Activated CD8-positive, alpha-beta memory T cell treated with anti-CD3 and anti-CD28 coated beads, Interleukin-2, amount 50 U/mL, for 24 hours (primary cell): ENCODE data around the gene TAAR2.
"Not testable (repeated sequence)": the region's sequence is repeated elsewhere in the genome, so short reads cannot be mapped to it uniquely, and the experiment has no call there.

ENCODE experiments used
- DNase-seq: peaks from one replicate; pipeline ENCODE4 v3.0.0-alpha.2; 2020; ENCODE audit errors: extremely low read depth

The TAAR2 gene

DNA sequence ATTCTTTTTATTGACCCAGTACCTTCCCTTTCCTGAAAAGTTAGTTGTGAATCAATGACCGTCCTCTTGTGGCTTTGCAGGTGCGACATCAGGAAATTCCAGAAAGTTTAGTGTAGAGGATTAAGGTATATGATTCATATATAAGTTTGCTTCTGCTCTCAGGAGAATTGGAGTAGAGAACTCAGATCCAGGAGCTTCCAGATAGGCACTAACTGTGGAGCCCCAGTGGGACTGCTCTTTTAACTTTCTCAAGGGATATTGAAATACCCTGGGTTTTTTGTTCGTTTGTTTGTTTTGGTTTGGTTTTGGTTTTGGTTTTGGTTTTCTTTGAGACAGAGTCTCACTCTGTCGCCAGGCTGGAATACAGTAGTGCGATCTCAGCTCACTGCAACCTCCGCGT, 9.5 kb downstream of the TAAR2 start:
- no peak for DNase-seq

GRCh38 chr6:132612449-132613108, 11.5 kb downstream of the TAAR2 start:
- DNase-seq, result no peak

DNA sequence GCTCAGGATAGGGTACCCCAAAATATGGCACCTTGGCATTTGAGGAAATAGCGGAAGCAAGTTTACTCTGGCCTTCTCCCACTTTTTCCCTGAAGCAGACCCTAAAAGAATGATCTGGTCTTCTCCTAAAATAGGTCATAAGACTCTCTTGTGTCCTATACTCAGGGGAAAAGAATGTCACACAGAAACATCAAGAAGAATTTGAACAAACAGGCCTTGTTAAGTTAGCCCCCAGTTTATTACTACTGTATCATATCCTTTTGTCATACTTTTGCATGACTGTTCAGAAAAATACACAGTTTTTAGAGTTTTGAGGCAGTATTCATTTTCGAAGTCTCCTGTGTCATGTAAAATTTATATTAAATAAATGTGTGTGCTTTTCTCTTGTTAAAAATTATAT, 12.5 kb downstream of the TAAR2 start:
- DNase-seq, result no peak

DNA sequence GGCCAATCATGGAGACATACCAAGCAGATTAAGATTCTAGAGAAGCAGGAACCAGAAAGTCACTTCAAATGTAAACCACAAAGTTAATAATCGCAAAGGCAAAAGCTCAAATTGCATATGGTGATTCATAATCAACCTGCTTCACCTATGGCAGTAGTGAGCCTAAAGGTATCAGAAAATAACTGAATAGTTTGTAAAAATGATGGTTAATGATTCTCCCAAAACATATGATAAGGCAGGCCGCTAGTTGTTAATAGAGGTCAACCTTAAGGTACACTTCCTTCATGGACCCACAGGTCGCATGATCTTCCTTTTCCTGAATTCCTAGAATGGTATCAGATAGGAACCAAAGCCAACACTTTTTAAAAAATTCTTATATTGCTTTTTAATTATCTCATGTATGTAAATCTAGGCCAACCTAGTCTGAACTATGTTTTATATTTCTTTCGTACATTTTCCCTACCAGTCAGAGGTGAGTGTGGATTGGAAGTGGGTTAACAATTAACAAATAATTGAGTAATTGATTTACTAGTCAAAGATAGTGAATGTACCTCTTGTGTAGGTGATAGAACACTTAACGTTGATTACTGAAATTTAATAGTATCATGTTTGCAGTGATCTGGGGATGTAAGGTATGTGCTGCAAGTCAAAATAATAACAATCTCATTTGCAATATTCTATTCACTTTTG, 16.4 kb downstream of the TAAR2 start:
- no peak for DNase-seq

GRCh38 chr6:132604635-132605152, 19.4 kb downstream of the TAAR2 start:
- DNase-seq, result no peak

DNA sequence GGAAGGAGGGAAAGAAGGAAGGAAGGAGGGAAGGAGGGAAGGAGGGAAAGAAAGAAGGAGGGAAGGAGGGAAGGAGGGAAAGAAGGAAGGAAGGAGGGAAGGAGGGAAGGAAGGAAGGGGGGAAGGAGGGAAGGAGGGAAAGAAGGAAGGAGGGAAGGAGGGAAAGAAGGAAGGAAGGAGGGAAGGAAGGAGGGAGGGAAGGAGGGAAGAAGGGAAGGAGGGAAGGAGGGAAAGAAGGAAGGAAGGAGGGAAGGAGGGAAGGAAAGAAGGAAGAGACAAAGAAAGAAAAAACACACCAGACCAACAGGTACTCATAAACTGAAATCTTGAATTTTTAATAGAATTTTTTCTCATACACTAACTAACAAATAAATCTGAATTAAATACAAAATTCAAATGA, 23.2 kb downstream of the TAAR2 start:
- DNase-seq, result not testable (repeated sequence)

DNA sequence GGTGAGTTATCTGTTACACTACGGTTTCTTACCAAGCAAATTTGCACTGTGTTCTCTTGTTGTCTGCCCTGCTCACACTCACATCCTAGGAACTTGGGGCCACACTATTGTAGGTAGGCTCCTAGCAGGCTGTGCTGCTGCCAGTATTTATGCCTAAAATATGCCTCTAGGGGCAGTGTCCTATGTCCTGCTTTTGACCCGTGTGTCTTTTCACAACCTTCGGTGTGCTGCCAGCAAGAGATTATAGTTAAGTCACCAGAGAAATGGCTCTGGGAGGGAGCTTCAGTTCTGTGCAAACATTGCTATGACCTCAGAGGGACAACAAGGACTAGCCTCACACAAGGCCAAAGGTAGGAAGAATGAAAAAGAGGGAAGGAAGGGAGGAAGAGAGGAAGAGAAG, 25.6 kb downstream of the TAAR2 start:
- no peak for DNase-seq

GRCh38 chr6:132596201-132596600, 27.9 kb downstream of the TAAR2 start:
- no peak for DNase-seq

- no peak for DNase-seq
These were observed 31.2 kb downstream of the TAAR2 start for GRCh38 chr6:132592855-132593254.

- no peak for DNase-seq
These were observed 33.7 kb downstream of the TAAR2 start for GRCh38 chr6:132590362-132590761.

DNA sequence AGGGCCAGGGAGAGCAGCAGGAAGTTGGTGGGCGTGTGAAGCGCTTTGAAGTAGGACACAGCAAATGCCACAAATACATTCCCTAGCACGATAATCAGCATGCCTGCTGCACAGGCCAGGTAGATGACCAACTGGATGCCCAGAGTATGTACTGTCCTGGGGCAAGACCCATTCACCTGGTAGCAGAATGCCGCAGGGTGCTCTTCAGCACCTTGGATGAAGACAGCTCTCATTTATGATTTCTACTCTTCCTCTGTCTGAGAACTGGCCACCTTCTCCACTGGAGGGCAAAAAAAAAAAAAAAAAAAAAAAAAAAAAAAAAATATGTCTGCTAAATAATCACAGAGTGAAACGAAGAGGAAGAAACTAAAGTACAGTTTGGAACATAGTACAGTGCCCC, 34.6 kb downstream of the TAAR2 start, which contains the start of gene TAAR5:
TAAR5 (minus strand) TSS at position 288 of the 400 bp plus-strand sequence; CDS start at position 233, 55 bp downstream.
- DNase-seq, result no peak

GRCh38 chr6:132587424-132587823, 36.7 kb downstream of the TAAR2 start:
- DNase-seq, result no peak

DNA sequence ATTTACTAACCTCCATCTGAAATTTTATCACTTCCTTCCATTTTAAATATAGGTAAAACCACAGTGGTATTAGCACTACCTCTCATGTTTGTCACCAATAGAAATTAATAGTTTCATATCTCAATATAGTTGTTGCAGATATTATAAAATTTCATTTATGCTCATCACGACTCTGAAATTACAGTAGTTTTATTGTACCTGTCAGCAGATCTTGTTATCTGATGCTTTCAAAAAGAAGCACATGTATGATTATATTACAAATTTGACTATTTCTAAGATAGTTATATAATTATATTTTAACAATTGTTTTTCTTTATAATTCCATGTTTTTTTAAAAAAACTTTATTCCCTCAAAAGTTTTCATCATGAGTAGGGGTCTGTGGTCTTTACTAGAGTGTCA, 39.4 kb downstream of the TAAR2 start:
- no peak for DNase-seq

DNA sequence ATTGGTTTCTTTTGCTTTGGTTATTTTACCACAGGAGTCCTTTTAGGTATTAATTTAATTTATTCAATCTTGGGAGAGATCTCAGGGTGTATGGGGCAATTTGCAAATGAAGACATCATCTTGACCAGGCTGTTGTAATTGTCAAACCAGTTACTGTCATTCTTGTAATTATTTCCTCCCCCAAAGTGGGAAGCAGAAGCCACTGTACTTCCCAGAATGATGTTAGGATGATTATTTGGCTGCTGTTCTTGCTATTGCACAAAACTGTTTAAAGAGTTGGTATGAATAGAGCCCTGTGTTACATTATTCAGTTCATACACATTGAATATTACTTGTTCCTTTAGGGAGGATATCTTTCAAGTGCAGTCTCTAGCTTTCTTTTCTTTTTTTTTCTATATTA, 52.3 kb downstream of the TAAR2 start:
- DNase-seq, result no peak

DNA sequence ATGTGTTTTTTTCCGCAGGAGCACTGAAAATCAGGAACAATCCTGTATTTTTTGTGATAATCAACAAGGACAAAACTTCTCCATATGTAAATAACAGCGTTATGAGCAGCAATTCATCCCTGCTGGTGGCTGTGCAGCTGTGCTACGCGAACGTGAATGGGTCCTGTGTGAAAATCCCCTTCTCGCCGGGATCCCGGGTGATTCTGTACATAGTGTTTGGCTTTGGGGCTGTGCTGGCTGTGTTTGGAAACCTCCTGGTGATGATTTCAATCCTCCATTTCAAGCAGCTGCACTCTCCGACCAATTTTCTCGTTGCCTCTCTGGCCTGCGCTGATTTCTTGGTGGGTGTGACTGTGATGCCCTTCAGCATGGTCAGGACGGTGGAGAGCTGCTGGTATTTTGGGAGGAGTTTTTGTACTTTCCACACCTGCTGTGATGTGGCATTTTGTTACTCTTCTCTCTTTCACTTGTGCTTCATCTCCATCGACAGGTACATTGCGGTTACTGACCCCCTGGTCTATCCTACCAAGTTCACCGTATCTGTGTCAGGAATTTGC, 53.8 kb downstream of the TAAR2 start, which contains the start of gene TAAR6:
TAAR6 (plus strand) TSS at position 102 of the 557 bp plus-strand sequence; CDS start at position 102, 0 bp downstream.
- DNase-seq, result no peak

DNA sequence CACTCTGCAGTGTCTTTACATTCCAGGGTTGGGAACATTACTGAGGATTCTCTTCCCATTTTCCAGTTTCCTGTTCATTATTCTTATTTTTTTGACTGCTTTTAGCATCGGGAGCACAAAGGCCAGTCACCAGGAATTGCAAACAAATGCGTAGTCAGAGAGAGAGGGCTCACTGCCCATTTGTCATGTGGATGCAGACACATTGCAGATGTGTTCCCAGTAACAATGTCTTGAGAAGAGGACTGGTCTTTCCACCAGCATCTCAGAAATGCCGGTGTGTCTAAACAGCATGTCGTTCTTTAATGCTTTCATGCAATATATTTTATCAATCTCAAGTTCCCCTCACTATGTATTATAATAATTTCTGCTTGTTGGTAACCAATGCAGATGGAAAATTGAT, 54.9 kb downstream of the TAAR2 start:
- no peak for DNase-seq

GRCh38 chr6:132568611-132569010, 55.5 kb downstream of the TAAR2 start:
- DNase-seq, result no peak

DNA sequence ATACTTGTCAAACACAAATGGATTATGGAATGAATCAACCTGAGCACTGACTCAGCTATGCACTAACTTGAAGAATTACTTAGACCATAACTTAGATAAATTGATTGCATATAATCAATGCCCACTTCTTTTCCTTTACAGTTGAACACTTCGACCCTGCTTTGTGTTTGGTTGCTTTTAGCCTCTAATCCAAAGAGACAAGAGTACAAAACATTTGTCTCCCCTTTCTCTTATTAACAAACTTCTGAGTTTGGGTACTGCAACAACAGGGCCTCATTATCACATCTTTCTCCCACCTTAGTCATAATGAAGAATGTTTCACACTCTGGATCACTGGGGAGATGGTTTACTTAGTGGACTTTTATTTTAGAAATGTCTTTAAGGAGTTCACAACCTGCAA, 56.5 kb downstream of the TAAR2 start:
- no peak for DNase-seq
